ENCODE results near the gene TMEM63A.

Gene TMEM63A

DNA sequence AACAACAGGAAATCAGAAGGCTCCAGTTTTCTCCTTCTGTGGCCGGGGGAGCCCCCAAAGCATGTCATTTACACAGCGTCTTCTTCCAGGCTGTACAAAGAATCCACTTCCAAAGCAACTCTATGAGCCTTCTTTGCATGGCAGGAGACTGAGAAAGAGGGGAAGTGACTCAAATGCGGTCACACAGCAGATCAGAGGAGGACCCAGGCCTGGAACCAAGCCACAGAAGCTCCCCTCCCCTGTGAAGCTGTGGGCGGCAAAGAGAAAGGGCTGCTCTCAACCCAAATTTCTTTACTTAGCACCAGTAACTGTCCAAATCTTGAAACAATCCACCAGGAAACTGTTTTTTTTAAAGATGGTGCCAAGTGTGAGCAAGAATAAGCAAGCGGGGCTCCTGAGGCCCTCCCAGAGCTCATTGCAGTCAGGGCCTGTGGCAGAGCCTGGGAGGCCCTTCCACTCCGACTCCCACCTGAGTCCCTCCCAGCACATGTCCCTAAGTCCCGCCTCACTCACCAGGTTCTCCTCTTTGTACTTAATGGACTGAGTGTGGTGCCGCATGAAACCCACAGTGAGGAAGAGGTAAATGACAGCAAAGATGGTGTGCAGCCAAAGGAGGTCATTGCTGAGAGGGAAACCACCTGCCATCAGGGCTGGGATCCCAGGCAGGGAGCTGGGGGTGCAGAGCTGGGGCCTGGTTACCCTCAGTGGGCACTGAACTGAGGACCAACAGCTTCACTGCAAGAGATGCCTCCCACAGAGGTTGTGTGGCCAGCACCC lies 15.9 kb downstream of the TMEM63A start:
- peak; percentile 59 for DNase-seq (ENCODE audit: low read depth)

DNA sequence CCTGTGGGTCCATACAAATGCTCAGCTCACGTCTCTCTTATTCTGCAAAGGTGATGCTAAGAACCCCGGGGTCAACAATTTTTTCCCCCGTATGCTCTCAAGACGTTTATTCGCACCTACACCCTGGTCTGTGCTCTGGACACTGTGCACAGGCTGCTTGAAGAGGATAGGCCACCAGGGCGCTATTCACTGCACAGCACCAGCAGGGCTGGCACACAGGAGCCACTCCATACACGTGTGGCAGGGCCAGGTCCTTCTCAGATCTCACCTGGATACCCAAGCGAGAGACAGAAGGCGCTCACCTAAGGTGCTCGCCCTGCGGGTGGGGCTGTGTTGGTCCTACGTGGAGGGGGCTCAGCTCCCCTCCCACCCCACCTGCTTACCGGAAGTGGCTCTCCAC lies 16.7 kb downstream of the TMEM63A start:
- no peak for DNase-seq (ENCODE audit: low read depth)

DNA sequence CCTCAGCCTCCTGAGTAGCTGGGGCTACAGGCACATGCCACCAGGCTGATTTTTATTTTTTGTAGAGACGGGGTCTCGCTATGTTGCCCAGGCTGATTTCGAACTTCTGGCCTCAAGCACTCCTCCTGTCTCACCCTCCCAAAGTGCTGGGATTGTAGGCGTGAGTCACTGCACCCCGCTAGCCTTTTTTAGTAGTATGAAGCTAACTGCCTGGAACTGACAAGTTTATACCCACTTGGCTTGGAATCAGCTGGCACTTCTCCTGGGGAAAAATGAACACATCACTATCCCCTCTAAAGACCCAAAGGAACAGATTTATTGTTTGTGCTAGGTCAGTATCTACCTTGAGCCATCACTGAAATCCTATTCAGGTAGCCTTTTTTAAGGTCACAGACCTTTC lies 19.0 kb downstream of the TMEM63A start:
- DNase-seq (ENCODE audit: low read depth) = no peak

DNA sequence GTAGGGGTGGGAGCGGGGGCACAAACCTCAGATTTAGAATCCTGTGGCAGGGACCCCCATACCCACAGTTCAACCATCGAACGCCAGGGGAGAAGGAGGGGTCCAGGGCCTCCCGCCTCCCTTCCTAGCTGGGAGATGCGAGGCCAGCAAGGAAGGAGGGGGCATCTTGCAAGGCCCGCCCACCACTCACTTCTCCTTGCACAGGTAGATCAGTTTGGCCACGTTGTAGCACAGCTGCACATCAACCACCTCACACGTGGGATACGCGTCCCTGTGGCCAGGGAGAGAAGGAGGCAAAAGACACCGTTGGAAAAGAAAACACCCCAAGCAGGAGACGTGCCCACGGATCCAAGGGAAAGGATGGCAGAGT lies 19.6 kb downstream of the TMEM63A start:
- DNase-seq (ENCODE audit: low read depth) = no peak

DNA sequence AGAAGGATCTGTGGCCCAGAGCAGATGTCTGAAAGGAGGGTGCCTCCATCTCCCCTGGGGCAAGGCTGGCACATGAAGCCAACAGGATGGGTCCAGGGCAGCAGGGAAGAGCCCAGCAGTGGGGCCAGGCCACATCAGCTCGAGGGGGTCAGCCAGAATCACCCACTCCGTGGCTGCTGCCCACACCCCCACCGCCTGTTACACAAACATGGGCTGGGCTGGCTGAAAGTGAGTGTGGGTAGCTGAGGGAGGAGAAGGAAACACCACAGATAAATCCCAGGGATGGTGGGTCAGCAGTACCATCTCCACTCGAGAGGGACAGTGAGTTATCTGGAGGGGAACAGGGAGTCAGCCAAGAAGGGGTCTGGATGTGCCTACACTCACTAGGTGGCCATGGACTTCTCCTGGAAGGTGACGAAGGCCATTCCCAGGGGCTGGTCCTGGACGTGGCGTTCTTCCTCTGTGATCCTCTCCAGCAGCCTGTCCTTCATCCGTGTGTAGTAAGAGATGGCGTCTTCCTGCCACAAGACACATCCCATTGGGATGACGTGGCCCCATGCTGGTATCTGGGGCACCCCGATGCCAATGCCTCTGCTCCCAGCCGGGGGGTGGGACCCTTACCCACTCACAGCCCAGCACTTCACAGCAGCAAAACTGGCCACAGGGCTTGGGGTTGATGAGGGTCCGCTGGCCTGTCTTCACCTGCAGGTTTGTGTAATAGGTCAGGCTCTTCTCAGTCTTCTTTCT lies 20.2 kb downstream of the TMEM63A start:
- no peak for DNase-seq (ENCODE audit: low read depth)

DNA sequence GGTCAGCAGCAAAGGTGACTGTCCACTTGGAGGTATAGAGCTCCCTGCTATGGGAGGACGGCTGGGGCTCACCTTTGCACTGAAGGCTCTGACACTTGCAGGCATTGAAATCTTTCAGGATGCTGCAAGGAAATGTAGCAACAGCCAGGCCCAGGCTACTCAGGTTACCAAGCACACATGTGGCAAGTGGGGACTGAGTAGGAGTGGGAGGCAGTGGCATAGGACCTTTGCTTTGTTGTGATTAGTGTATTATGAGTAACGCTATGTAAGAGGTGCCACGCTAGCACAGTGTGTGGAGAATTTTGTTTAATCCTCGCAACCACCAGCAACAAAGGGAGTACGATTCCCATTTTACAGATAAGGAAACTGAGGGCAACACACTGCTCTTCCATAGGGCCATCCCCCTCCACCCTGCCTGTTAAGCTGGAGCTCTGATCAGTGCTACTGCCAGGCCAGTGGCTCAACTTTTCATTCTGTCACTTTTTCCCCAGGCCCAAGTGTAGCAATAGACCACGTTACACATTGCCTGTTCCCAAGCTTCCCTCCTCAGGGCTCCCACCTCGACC lies 21.2 kb downstream of the TMEM63A start:
- no peak for DNase-seq (ENCODE audit: low read depth)

DNA sequence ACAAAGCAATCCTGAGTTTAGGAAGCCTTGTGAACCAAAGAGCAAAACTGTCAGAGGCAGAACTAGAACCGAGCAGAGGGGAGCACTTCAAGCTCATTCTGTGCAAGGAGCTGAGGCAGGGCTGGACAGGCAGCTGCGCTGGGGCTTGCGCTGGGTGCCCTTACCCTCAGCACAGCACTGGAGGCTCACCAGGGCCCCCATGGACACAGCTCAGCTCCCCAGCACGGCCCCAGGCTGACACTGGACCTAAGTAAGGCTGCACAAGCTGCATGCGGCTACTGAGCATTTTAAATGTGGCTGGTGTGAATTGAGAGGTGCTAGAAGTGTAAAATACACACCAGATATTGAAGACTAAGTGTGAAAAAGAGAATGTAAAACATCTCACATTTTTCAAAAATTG lies 22.1 kb downstream of the TMEM63A start:
- DNase-seq (ENCODE audit: low read depth) = no peak

DNA sequence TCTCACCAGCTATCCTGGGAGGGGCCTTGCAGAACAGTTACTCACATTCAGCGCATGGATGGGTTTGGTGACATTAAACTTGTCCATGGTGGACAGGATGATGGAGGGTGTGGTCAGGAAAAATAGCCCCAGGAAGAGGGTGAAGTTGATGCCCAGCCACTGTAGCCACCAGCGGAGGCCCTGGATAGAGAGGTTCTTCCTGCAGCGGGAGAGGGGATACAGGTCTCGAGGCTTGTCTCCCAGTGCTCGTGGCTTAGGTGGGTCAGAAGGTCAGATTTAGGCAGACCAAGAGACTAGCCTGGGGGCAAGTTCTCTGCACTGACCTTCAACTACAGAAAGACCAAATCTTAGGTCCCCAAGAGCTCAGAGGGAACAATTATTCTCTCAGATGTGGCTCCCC lies 23.0 kb downstream of the TMEM63A start:
- DNase-seq (ENCODE audit: low read depth) = no peak

DNA sequence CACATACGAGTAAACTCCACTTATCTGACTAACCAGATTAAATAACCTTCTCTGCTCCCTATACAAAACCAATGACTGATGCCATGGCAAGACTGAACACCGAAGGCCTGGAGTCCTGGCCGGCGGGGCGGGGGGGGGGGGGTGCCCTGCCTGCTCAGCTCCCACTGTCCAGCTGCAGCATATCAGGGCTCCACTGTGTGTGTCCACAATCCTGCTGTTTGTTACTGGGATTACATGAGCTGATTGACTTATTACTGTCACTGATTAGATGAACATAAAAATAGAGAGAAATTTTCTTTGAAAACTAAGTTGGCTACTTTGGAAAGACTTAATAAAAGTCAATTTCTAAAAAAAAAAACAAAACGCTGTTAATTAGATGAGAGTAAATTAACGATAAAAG lies 24.9 kb downstream of the TMEM63A start:
- no peak for DNase-seq (ENCODE audit: low read depth)

DNA sequence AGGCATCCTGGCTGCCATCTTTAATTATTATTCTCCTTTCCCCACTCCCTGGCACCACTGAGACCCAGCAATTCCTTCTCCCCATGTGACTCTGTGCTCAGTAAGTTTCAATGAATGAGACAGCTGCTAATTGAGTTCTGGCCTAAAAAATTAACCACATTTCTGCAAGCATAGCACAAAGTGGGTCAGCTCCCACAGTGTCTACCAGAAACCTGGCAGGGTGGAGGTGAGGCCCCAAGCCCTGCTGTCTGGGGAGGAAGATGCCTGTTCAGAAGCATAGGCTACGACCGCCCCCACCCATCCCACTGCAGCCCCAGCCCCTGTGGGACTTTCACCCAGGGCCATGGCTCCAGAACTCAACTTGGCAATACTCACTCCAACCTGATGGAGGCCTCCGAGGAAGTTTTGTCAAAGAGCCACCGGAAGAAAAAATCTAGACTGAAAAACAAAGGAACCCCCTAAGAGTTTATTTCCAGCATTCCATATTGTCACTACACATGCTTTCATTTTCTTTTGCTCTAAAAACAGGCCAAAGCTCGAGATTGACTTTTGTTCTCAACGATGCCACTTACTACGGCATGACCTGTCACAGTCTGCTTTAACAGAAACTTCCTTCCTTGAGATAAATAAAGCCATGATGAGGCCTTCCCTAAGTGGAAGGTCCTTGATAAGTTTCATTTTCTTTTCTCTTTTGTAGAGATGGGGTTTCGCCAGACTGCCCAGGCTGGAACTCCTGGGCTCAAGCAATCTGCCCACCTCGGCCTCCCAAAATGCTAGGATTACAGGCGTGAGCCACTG lies 26.5 kb downstream of the TMEM63A start:
- no peak for DNase-seq (ENCODE audit: low read depth)

DNA sequence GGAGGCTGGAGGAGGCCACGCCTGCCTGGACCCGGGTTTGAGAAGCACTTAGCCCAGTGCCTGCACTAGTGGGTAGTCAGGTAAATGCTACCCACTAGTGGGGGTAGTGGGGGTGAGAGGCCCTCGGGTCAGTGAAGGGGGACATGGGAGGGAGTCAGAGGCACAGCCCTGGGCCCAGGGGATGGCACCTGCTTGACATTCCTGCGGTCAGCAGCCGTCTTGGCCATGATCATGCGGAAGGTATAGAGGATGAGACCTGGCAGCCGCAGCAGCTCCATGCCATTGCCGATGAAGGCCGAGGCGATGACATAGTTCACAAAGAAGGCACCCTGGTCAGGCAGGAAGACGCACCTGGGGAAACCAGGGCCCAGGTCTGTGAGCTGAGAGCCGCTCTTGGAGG lies 28.7 kb downstream of the TMEM63A start:
- no peak for DNase-seq (ENCODE audit: low read depth)

DNA sequence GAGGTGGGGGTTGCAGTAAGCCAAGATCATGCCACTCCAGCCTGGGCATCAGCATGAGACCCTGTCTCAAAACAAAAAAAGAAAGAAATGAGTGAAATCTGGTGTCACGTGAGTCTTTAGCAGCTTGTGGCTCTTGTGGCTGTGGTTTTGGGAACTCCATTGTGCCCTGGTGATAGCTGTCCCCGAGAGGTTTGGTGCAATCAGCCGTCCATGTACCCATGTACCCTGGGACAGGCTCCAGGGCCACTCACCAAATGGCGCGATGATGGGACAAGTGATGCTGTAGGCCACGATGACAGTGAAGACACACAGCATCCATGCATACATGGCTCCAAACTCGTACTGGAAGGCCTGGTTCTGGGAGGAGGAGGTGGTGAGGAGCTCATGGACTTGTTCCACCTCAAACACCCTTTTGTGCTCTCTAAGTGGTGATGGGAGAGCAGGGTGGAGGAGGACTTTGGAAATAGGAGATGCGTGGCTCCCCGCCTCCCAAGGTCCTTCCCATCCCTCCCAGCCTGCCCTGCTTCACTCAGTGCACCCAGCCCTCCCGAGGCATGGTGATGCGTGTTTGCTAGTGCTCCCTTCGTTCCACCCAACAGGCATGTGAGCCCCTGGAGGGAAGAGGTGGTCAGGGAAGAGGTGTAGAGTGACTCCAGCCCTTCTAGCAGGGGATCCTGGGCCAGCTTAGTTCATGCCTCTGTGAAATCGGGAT lies 29.6 kb downstream of the TMEM63A start:
- no peak for DNase-seq (ENCODE audit: low read depth)

DNA sequence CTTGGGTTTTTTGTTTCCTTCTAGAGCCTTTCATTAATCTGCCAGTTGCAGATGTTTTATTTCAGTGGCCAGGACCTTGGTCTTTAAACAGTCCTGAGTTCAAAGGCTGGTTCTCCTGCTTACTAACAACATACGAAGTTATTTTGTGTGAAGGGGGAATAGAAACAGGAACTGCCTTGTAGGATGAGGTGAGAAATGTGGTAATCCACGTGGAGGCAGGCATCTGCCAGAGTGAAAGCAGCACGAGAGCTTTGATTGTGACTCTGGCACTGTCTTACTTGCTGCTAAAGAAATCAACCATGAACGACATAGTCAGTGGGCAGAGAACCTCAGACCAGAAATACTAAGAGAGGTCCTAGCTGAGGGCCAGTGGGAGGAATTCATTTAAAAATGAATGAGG lies 30.4 kb downstream of the TMEM63A start:
- no peak for DNase-seq (ENCODE audit: low read depth)

DNA sequence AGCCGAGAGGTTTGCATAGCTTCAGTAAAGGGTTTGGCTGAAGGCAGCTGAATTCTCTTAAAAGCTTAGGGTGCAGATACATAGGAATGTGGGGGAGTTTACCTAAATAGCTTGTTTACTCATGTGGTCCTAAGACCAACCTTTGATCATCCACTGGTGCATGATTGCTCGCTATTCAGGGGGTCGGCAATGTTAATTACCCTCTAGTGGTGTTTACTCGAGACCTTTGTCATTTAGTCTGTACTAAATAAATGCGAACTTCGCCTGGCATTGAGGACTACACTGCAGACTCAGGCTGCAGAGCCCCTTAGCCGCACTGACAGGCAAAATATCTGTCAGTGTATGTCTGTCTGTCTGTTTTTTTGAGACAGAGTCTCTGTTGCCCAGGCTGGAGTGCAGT lies 31.8 kb downstream of the TMEM63A start:
- no peak for DNase-seq (ENCODE audit: low read depth)

DNA sequence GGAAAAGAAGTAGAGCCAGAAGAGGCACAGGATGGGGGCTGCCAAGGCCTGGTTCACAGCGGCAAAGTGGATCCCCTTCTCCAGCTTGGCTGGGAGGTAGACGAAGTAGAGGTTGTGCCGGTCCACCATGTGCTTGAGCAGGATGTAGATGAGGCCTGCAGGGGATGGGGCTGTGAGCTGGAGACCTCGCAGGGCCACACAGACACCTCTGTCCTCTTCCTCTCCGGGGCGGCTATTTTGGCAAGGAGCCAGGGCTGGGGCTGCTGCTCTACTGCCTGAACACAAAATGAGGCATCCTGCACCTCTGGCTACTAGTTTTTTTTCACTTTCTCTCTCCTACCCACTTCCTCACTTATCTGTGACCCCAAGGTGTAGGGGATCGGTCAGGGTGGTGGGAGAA lies 32.3 kb downstream of the TMEM63A start:
- no peak for DNase-seq (ENCODE audit: low read depth)

DNA sequence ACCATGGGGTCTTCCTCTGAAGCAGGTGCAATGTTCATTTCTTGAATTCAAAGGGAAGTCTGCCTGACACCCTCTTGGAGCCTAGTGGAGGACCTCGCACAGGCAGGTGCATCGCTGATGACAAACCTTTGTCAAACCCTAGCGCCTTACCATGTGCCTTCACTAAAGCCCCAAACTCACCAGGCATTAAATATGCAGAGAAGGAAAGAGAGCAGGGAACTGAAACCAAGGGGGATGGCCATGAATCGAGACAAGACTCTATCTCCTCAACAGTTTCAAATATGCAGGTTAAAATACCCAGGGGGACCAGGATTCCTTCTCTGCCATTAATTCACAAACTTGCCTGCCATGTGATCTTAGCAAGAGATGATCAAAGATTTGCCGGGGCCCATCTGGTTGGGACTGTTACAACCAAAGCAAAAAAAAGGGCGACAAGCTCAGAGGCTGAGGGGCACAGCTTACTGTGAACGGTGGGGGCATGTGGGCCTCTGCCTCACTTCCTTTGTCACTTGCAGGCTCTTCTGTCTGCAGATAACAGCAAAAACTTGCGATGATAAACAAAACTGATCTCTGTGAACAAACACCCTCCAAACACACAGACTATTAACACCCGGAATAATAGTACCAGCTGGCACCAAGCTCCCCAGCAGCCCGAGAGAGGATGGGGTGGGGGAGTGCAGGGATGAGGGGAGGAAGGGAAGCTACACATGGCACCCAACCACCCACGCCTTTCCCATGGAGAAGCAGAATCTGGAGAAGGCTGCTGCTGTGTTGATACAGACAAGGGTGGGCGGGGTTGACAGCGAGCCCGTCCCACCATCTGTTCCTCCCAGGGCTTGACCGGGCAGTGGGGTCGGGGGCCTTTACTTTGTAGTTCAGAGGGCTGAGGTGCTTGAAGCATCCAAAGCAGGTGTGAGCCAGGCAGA lies 33.9 kb downstream of the TMEM63A start:
- no peak for DNase-seq (ENCODE audit: low read depth)

DNA sequence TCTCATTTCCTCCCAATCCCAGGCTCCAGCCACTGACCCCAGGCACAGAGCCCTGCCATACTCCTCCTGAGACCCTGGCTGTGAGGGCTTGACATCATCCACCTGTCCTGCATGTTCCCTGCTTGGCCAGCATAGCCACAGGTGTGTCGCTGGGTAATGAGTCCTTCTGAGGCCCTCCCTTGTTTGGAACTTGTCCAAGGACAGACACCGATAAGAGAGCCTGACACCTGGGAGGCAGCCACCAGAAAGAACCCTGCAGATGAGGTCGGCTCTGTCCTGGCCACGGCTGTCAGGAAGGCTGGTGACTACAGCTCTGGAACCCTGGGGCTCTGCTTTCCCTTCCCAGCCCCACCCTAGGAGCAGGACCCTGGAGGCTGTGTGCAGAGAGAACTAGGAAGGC lies 34.6 kb downstream of the TMEM63A start:
- DNase-seq (ENCODE audit: low read depth) = no peak

DNA sequence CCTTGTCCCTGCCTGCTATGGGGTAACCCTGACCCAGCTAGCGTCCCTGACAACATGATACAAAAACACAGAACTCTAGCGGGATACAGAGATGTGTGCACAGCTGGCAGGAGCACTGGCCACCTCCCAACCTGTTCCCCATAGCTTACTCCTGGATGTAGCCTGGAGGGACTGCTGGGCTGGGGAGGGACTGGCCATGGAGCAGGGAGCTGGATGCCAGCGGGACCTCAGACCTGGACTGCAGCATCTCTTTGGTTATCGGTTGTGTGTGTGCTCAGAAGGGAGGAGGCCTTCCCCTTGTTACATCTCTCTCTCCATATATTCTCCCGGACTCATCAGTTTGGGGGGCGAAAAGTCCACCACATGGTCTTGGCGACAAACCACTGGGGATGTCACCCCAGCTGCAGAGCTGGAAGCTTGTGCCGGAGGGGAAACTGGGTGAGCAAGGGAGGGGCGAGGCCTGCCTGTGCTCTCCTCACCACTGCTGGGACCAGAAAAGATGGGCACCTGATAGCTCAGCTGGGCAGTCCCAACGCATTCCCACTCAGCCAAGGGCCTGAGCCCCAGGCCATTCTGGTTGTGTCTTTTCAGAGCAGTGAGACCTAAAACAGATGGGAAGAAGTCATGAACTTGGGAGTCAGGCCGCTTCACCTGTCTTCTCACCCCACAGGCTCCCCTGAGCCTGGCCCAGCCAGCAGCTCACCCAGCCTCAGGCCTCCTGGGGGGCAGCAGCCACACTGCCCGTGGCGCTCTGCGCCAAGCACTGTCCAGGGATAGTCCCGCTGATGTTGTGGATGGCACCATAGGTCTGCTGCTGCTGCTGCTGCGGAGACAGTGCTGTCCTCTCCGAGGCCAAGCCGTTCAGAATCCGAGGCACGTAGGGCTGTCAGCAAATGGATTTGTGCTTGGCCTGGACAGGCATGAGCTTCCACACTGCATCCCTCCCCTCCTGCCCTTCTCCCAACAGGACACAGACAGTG lies 35.6 kb downstream of the TMEM63A start:
- DNase-seq (ENCODE audit: low read depth) = no peak

DNA sequence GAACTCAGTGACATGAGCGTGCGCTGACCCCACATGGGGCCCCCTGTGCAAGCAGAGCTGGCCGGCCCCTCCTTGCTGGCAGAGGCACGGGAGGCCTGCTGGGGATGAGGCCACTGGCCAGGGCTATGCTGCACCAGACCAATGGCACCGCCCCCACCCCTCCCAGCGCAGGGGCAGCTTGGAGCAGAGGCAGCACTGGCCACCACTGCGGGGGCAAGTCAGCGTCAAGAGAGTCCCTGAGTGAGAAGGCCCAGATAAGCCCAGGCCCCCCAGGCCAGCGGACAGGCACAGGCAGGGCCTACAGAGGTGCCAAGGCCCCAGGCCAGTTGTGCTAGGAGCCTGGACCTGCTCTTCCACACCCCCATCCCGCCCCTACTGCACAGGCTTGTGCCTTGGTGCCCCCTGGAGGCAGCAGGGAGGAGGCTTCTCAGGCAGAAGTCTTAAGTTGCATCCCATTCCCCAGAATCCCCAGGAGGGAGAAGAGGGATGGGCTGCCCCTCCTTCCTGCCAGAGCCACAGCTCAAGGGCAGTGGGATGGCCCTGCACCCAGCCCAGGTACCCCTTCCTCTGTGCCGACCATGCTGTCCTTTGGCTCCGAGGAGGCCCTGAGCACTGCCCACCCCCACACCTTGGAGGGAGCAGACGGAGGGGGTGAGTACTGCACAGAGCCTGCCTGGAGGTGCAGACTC lies 36.5 kb downstream of the TMEM63A start:
- DNase-seq (ENCODE audit: low read depth) = no peak
